Mucosa of descending colon (tissue), 3 donors: ENCODE results near the gene TRIM26. TPM values are rescaled to one million over a fixed set of nuclear protein-coding genes. Genes with fewer than 3 reads are reported as not detected.
A peak's percentile ranks its signal among the peaks of the same experiment; 100 is the strongest.

ENCODE experiments used
- ATAC-seq: fragments of 200-7000 bp; cut with Tn5 transposase; one replicate; pipeline ENCODE4 v1.9.1; 2020; ENCODE audit warnings: mild to moderate bottlenecking, moderate library complexity
- DNase-seq, 3 donors: peaks; one replicate each; pipeline ENCODE4 v3.0.0-alpha.2; 2020
- H3K36me3 ChIP-seq: fragments of 200-600 bp; one replicate; pipeline ENCODE4 v1.8.0; 2021; ENCODE audit warnings: low read depth, mild to moderate bottlenecking
- H3K4me1 ChIP-seq: fragments of 200-600 bp; one replicate; pipeline ENCODE4 v1.8.0; 2021; ENCODE audit warnings: low read depth, mild to moderate bottlenecking
- H3K4me3 ChIP-seq: fragments of 200-600 bp; one replicate; pipeline ENCODE4 v1.8.0; 2021; ENCODE audit warnings: mild to moderate bottlenecking
- H3K9me3 ChIP-seq: fragments of 200-600 bp; one replicate; pipeline ENCODE4 v1.8.0; 2021; ENCODE audit warnings: mild to moderate bottlenecking
- intact Hi-C, 2 donors: fragments of 100-400 bp; cut with DNase I in 1 of 2; cut with micrococcal nuclease in 1 of 2; formaldehyde crosslinking; loops; one replicate each; pipeline versions ENCODE4 v1.11.0 to v1.11.1; 2022; cut with DNase I, micrococcal nuclease
- total RNA-seq, 3 donors: library from RNA; stranded (reverse); fragmentation: NEBNext Ultra II Directional in 2 of 3; extraction: Animal tissue kit (Norgen Biotek cat#: 25700) in 2 of 3; gene quantifications; one replicate each; pipeline versions ENCODE4 v1.2.1 to v1.2.4, GENCODE V29; 2021 to 2023
- TF ChIP-seq, protein P1 (sequence below): fragments of 200-600 bp; IDR thresholded peaks from one replicate; pipeline ENCODE4 v1.8.0; 2022; ENCODE audit warnings: antibody characterized with exemption, mild to moderate bottlenecking
- donor health status: DM: no; HTN: no; CAD: no; lungs with moderate emphysema.
- donor health status: DM: no; HTN: no; CAD: no.
- donor health status: DM: no; HTN: yes; CAD: no.

The TRIM26 gene
- total RNA-seq, 3 donors from 2014 or later = 52.6 to 58.1 (median 53.0) TPM

DNA sequence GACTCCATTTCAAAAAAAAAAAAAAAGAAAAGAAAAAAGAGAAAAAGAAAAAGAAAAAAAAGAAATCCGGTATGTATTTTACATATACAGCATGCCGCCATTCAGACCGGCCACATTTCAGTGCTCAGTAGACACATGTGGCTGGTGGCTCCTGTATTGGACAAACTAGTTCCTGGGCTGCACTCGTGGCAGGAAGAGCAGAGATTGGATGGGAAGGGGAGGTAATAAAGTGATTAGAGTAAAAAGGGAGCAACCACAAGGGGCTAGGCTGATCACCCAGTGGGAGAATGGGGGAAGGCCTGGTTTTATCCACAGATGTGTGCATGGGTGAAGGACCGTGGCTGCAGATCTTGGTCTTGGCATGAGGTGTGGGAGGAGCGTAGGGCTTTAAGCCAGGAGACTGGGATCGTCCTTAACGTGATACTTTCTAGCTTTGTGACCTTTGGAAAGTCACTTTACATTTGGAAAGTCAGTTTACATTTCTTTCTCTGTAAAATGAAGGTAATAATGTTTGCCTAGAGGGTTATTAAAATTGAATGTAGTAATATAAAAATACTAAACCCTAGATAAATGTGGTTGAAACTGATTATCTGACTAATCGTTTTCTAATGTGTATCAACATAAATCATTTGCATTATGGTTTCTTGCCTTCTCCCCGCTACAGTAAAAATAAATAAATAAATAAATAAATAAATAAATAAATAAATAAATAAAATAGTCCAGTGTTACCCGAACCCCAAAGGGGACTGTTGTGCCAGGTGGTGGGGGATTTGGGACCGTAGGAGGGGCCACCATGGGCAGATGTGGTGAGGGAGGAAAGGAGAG is 50.7 kb downstream of the TRIM26 start:
- ATAC-seq (peak; percentile 9), DNase-seq (peak in 2 of 3 donors; percentile 44 to 67)
- Histone ChIP-seq H3K36me3 (no peaks in the 10 kb centered on the region), H3K4me3 (no peak overlapping the region), H3K9me3 (no peaks in the 10 kb centered on the region), H3K4me1 (peaks cover 5% of the 10 kb centered on the region)
- intact Hi-C loops = no loop called here
- TF ChIP-seq, protein P1, sequence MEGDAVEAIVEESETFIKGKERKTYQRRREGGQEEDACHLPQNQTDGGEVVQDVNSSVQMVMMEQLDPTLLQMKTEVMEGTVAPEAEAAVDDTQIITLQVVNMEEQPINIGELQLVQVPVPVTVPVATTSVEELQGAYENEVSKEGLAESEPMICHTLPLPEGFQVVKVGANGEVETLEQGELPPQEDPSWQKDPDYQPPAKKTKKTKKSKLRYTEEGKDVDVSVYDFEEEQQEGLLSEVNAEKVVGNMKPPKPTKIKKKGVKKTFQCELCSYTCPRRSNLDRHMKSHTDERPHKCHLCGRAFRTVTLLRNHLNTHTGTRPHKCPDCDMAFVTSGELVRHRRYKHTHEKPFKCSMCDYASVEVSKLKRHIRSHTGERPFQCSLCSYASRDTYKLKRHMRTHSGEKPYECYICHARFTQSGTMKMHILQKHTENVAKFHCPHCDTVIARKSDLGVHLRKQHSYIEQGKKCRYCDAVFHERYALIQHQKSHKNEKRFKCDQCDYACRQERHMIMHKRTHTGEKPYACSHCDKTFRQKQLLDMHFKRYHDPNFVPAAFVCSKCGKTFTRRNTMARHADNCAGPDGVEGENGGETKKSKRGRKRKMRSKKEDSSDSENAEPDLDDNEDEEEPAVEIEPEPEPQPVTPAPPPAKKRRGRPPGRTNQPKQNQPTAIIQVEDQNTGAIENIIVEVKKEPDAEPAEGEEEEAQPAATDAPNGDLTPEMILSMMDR = no peak

DNA sequence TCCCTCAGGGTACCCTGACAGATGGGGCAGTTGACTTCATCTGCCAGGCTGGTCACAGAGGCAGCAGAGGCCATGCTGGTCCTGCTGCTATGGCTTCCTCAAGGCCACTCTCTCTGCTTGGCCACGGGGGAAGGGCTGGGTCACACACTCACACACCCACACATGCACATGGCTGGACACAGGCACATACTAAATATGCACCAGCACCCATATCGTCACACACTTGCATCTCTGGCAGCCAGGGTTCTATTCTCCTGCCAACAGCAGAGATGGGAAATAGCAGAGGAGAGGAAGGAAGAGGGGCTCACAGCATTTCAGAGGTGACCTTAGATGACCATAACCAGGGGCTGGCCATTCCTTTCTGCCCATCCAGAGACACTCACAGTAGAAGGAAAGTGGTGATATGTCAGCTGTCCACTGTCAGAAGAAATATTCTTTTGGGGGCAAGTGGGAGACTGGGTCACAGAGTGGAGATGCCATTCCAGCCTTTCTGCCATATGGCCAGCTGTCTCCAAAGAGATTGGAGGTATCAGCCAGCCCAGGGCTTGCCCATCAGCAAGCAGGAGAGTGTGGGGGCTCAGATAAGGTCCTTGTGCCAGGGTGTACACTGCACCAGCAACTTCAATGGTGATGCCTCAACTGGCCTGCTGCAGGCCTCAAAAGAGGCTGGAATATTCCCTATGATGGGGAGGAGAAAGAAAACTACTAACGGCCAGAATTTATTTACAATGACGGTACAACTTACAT is 52.2 kb downstream of the TRIM26 start, which contains the start of gene TRIM10:
Gene TRIM10, minus strand, starts transcription at position 427 of the 747 bp plus-strand sequence. Its CDS starts 353 bp downstream, at position 74.
- intact Hi-C loops = no loop called here
- TF ChIP-seq, protein P1 = no peak
- H3K9me3 ChIP-seq = no peaks in the 10 kb centered on the region
- H3K4me1 ChIP-seq = peaks cover 13% of the 10 kb centered on the region
- no peaks in the 10 kb centered on the region for H3K36me3 ChIP-seq
- H3K4me3 ChIP-seq = no peak within 1 kb of the TSS
- DNase-seq (no peak), ATAC-seq (no peak)

DNA sequence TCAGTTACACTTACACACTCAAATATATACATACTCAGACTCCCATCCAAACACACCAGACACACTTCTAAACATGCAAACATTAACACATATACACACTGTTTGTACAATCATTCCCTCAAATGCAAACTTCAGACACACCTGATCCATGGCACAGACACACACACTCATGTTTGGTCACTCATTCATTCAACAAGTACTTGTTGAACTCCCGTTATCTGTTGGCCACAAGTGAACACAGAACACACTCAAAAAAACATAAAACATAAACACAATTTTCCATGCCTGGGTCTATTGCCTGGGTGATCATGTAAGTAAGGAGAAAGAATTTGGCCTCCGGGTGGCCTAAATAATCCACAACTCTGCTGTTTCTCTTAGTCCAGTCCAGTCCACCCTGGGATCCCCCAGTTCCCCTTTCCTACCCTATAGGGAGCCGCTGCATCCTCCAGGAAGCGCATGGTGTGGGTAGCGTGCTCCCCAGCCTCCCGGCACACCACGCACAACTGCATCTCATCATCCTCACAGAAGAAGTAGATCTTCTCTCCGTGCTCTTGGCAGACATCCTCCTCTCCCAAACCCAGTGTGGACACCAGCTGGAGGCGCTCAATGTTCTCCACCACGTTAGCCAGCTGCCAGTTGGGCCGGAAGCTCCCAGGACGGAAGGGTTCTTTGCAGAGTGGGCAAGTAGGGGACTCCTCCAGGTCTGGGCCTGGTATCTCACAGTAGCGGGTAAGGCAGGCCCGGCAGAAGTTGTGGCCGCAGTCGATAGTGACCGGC is 53.0 kb downstream of the TRIM26 start:
- ATAC-seq (no peak), DNase-seq (no peak)
- no peak overlapping the region for H3K4me3 ChIP-seq
- intact Hi-C loops = no loop called here
- peaks cover 18% of the 10 kb centered on the region for H3K4me1 ChIP-seq
- H3K36me3 ChIP-seq = no peaks in the 10 kb centered on the region
- TF ChIP-seq, protein P1 = no peak
- no peaks in the 10 kb centered on the region for H3K9me3 ChIP-seq

DNA sequence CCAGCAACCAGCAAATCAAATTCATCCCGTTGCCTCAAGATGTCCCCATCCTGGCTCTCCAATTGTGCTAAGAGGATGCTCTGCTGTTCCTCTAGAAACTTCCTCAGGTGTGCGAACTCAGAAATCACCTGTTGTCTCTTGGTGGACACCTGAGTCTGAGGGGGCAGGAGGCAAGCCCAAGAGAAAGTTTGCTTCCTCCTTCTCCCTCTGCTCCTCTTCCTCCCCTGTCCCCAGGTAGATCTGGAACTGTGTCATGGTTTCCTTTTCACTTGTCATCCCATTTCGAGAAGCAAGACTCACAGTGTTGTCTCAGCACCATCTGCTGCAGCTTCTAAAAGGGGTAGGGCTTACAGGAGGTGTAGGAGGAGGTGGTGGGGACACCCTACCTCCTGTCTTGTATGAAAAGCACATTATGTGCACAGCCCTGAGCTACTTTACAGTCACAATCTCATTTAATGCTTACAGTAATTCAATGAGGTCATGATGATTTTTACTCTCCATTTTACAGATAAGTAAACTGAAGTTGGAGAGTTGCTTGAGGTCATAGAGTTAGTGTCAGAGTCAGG is 54.6 kb downstream of the TRIM26 start:
- TF ChIP-seq, protein P1 = no peak

DNA sequence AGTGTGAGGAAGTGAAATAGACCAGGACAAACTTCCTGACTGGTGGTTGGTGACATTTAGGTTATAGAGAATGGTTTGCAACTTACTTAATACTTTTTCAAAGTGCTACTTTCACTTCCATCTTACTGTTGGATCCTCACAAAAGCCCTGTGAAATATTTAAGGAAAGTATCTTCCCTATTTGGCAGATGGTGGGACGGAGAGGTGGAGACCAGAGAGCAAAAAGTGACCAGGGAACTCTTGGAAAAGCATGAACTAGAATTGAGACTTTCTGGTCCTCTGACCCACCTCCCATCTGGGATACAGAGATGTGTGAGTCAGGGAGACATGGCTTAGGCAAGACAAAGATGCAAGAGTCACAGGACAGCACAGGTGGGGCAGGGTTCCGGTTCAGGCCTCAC is 55.2 kb downstream of the TRIM26 start:
- Histone ChIP-seq H3K4me3 (no peak overlapping the region), H3K9me3 (no peaks in the 10 kb centered on the region), H3K36me3 (no peaks in the 10 kb centered on the region), H3K4me1 (peaks cover 18% of the 10 kb centered on the region)
- DNase-seq (no peak), ATAC-seq (no peak)
- TF ChIP-seq, protein P1 = no peak
- intact Hi-C loops = no loop called here

More for the DNA sequence above, 54.6 kb downstream of the TRIM26 start:
- no peak for DNase-seq
- H3K4me1 ChIP-seq = peaks cover 18% of the 10 kb centered on the region
- H3K9me3 ChIP-seq = no peaks in the 10 kb centered on the region
- H3K36me3 ChIP-seq = no peaks in the 10 kb centered on the region
- ATAC-seq = no peak
- H3K4me3 ChIP-seq = no peak overlapping the region
- intact Hi-C loops = no loop called here
